ENCODE results near the gene C1S.

The C1S gene

DNA sequence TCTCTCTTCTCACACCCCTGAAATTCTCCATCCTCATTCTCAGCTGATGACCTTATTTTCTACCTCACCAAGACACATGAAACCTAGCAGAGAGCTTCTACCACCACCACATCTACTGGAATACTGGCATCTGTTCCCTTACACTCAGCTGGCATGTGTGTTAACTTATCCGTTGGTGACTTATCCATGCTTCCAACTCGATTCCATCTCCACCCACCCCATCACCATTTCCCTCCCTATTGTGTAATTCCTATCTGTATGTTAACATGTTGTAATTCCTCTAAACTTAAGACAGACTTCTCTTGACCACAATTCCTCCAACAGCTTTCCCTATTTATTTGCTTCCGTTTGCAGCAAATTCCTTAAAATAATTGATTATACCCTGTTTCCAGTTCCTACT is 15.4 kb downstream of the C1S start:
- no peak for DNase-seq

- DNase-seq: no peak
Measured at GRCh38 chr12:7076493-7076892, 16.0 kb downstream of the C1S start.

DNA sequence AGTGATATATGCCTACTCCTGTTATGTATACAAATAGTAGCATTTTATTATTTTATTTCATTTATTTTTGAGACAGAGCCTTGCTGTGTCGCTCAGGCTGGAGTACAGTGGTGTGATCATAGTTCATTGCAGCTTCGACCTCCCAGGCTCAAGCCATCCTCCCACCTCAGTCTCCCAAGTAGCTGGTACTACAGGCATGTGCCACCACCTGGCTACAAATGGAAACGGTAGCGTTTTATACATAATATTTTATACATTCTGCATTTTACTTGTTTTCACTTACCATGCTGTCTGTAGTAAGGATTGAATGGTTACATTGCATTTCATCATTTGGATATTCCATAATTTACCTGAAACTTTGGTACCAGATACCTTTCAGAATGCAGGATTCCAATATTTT is 17.6 kb downstream of the C1S start:
- no peak for DNase-seq

DNA sequence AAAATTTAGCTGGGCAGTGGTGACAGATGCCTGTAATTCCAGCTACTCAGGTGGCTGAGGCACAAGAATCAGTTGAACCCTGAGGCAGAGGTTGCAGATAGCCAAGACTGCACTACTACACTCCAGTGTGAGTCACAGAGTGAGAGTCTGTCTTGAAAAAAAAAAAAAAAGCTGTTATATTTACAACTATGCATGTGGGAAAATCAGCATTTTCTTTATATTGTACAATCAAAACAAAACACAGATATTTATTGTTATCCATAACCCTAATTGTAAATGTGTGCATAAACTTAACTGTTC is 19.3 kb downstream of the C1S start:
- no peak for DNase-seq

- no peak for DNase-seq
Measured at GRCh38 chr12:7081037-7081436, 20.5 kb downstream of the C1S start.

DNA sequence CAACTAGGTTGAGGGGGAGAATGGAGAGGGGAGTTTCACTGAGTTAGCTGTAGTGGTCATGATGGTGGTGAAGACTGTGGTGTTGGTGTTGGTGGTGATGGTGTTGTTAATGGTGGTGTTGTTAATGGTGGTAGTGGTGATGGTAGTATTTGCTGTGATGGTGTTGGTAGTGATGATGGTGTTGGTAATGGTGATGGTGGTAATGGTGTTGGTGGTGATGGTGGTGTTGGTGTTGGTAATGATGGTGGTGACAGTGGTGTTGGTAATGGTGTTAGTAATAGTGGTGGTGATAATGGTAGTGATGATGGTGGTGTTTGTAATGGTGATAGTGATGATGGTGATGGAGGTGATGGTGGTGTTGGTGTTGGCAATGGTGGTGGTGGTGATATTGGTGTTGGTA is 22.6 kb downstream of the C1S start:
- no peak for DNase-seq

- no peak for DNase-seq
Measured at GRCh38 chr12:7089196-7089871, 28.8 kb downstream of the C1S start.

DNA sequence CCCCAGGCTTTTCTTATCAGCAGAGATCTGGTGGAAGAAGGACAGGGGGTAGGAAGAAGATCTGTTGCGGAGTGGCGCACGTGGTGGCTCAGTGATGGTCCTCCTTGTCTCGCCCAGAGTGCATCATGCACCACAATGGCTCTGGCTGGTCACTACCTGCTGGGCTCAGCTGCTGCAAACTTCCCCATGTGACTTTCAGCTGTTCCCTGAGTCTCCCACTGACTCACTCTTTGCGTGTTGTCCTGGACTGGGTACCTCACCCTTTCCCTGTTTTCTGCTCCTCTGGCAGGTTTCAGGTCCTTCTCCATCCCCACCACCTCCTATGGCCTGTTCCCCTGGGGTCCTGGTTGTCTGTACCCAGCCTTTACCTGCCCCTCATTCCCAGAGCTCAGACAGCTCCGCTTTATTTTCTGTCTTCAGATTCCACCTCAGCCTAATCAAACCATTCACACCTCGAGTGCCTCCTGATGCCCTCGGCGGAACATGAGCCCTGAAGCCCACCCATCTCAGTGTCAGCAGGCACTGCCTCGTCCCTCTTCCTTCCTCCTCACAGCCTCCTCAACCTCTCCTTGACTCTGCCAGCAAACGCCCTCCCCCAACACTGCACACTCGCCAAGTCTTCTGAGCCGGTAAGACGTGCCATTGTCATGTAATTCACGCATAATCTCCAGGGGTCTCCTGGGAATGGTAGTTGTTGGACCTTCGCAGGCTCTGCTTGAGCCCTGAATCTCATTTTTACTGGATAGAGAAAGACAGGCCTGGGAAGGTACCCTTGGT is 29.9 kb downstream of the C1S start:
- DNase-seq: no peak

- no peak for DNase-seq
Measured at GRCh38 chr12:7091171-7091570, 30.7 kb downstream of the C1S start.

GRCh38 chr12:7091660-7092228 is 31.2 kb downstream of the C1S start:
- peak in 1 of 56 donors; percentile 29 for DNase-seq

- peak in 33 of 56 donors; percentile 9 to 74 (median 28) for DNase-seq
Measured at GRCh38 chr12:7092229-7092985, 31.9 kb downstream of the C1S start, which contains the start of gene C1R. TSS of gene C1R (minus strand) at chr12:7092445. CDS start at chr12:7092388, 57 bp downstream.

DNA sequence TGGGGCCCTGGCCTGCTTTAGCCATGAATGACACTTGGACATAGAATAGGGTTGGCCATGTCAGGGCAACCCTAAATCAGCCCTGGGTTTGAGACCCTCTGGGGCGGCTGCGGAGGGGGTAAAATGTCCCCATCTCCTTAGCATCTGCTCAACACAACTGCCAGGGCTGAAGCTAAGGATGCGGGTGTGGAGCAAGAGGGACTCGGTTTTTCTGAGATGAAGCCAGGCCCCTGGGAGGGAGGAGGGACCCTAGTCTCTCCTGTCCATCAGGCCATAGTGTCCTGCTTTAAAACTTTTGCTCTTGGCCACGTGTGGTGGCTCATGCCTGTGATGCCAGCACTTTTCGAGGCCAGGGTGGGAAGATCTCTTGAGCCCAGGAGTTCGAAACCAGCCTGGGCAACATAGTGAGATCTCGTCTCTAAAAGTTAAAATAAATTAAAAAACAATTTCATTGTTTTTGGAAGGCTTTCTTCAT is 32.5 kb downstream of the C1S start:
- no peak for DNase-seq

DNA sequence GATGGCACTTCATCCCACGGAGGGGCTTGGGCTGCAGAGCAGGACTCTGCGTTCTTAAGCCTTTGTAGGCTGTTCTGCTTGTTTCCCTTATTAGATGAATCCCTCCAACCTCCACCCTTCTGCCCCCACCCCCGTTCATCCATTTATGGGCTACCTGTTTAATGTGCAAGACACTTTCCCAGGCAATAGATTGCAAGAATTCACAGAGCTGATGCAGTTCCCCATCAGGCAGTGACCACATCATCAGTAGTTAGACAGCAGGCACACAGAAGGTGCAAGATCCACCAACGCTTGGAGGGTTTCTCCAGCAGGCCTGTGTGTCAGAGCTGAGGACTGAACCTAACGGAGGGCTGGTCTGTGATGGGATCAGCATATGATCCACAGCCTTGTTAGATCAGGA is 33.0 kb downstream of the C1S start:
- DNase-seq: no peak

- DNase-seq: no peak
Measured at GRCh38 chr12:7093892-7094291, 33.4 kb downstream of the C1S start.

DNA sequence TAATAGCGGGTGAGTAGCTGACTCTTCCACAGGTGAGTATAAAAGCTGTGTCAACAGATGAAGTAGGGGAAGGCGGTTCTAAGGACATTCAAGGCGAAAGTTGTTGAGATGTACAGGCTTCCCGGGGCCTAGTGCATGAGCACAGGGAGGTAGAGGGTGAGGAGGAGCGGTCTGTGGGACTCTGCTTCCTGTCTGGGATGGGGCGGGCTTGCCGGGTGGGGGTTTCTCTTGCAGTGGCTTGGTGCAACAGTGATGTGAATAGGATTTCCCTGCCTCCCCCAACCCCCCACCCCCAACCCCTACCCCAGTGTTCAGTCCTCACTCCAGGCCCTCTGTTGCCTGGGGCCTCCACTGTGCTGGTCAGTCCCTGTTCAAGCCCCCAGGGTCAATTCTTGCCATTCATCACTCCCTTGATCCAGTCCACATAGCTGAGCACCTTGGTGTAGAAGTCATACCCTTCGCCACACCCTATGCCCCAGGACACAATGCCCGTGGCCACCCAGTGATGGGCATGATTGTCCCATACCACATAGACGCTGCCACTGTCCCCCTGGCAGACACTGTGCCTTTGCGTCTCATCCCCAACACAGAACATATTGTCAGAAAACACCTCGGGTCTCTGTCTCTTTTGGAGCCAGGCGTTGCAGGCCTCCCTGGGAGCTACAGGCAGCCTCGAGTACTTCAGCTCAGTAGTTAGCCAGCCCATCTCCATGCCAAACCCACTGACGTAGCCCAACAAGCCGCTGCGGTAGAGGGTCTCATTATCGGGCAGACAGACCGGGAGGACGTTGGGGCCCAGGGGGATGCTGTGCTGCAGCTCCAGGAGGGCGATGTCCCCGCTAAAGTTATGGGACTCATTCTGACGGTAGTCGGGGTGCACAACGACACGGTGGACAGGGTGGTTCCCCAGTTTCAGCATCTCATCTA is 35.8 kb downstream of the C1S start:
- DNase-seq: no peak

DNA sequence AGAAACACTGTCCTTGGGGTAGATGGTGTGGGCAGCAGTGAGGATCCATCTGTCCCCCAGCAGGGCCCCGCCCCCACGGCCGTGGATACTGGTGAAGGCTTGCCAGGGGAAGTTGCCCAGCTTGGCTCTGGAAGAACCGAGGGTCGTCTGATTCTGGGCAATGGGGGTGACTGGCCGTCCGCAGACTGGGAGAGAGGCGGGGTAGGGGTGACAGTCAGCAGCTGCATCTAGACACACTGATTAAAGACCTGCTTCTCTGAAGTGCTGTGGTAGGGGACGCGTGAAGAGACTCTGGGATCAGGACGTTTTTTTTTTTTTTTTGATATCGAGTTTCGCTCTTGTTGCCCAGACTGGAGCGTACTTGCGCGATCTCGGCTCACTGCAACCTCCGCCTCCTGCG is 36.5 kb downstream of the C1S start:
- no peak for DNase-seq

- no peak for DNase-seq
Measured at GRCh38 chr12:7099290-7099996, 38.9 kb downstream of the C1S start.

DNA sequence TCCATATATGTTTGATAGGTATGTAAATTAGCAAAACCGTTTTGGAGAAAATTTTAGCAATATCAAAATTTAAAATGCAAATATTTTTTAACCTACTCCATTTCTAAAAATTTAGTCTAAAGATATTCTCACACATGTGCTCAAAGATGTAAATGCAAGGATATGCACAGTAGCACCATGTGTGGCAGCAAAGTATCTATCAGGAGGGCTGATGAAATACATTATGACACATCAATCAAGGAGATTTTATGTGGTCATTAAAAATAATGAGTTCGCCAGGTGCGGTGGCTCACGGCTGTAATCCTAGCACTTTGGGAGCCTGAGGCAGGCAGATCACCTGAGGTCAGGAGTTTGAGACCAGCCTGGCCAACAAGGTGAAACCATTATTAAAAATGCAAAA is 39.7 kb downstream of the C1S start:
- DNase-seq: no peak

GRCh38 chr12:7101047-7101693 is 40.7 kb downstream of the C1S start:
- no peak for DNase-seq

GRCh38 chr12:7101694-7102131 is 41.2 kb downstream of the C1S start:
- no peak for DNase-seq
